Measurements from ENCODE around the gene SLC30A4.

DNA sequence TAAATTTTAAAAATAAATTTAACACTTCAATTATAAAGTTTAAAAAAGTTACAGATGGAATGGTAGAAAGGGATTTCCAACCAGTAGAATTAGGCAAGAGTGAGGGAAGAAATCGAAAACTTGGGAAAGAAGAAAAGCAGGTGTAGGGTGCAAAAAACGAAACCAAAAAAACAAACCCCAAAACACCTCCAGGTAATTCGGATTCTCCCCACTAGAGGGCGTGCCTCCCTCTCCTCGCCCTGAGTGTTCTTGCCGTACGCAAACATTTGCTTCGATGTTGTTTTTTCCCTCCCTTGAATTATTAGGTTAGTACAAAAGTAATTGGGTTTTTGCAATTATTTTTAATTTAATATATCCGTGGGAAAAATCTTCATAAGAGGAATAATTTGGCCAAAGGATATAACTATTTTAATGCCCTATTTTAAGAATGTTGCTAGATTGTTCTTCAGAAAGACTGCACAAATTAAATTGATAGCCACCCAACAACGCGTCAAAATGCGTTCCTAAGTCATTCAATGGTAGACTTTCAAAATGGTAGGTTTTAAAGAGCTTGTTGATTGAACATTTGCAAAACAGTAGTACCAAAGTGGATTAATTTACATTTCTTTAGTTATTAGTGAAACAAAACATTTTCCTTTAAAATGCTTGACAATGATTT lies 63.7 kb downstream of the SLC30A4 start:
- no peak for TF ChIP-seq EP300 (IDR thresholded peaks at IDR 0.05)
- peak in 1 of 3 donors; percentile 41 for TF ChIP-seq POLR2AphosphoS5 (IDR thresholded peaks at IDR 0.05)
- TF ChIP-seq, protein P1, sequence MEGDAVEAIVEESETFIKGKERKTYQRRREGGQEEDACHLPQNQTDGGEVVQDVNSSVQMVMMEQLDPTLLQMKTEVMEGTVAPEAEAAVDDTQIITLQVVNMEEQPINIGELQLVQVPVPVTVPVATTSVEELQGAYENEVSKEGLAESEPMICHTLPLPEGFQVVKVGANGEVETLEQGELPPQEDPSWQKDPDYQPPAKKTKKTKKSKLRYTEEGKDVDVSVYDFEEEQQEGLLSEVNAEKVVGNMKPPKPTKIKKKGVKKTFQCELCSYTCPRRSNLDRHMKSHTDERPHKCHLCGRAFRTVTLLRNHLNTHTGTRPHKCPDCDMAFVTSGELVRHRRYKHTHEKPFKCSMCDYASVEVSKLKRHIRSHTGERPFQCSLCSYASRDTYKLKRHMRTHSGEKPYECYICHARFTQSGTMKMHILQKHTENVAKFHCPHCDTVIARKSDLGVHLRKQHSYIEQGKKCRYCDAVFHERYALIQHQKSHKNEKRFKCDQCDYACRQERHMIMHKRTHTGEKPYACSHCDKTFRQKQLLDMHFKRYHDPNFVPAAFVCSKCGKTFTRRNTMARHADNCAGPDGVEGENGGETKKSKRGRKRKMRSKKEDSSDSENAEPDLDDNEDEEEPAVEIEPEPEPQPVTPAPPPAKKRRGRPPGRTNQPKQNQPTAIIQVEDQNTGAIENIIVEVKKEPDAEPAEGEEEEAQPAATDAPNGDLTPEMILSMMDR (IDR thresholded peaks at IDR 0.05), result peak in 5 of 7 experiments; percentile 80 to 93 (median 92)
- TF ChIP-seq POLR2A (IDR thresholded peaks at IDR 0.05), result no peak
